HG03175 (cell line): ENCODE measurements around the gene LMAN2L.
A peak's percentile ranks its signal among the peaks of the same experiment; 100 is the strongest.

Experiments
- ATAC-seq: cut with Tn5 transposase; IDR thresholded peaks from one replicate; pipeline ENCODE4 v1.9.1; 2021; ENCODE audit warnings: mild to moderate bottlenecking, moderate library complexity; ENCODE audit not compliant: unreplicated experiment

LMAN2L gene

DNA sequence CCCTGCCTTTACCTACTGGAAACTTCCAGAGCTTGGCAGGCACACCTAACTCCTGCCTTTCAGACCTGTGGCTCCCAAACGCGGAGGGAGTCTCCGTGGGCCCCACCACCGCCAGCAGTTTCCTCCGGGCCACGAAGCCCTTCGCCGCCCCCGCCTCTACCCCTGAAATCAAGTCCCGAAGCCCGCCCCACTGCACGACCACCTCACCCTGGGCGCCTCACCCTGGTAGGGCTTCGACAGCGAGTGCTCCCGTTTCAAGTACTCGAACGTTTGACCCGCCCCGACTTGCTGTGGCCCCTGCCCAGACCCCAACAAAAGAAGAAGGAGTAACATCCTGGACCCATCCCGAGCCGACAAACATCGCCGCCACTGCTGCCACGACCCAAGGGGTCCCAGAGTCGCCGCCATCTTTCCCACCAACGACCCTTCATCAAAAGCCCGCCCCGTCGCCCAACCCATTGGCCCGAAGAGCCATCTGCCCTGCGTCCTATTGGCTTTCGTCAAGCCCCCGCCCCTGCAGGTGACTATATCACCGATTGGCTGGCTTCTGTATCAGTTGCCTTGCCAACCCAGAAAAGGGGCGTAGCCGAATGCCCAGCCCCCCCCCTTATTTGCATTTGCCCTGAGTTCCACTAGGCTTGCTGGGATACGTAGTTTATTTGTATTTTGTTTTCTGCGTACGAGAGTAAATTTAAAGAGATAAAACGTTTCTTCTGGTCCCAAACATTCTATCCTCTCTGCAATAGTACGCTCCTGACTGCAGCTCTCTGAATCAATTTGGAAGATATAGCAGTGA lies at the start of gene LMAN2L:
Gene LMAN2L (minus strand): TSS at position 432 of the 796 bp plus-strand sequence. CDS start 24 bp downstream, at position 408.
- peak; percentile 100 for ATAC-seq

- ATAC-seq: no peak
Observed at GRCh38 chr2:96789245-96789617, 49.4 kb upstream of the LMAN2L start.

DNA sequence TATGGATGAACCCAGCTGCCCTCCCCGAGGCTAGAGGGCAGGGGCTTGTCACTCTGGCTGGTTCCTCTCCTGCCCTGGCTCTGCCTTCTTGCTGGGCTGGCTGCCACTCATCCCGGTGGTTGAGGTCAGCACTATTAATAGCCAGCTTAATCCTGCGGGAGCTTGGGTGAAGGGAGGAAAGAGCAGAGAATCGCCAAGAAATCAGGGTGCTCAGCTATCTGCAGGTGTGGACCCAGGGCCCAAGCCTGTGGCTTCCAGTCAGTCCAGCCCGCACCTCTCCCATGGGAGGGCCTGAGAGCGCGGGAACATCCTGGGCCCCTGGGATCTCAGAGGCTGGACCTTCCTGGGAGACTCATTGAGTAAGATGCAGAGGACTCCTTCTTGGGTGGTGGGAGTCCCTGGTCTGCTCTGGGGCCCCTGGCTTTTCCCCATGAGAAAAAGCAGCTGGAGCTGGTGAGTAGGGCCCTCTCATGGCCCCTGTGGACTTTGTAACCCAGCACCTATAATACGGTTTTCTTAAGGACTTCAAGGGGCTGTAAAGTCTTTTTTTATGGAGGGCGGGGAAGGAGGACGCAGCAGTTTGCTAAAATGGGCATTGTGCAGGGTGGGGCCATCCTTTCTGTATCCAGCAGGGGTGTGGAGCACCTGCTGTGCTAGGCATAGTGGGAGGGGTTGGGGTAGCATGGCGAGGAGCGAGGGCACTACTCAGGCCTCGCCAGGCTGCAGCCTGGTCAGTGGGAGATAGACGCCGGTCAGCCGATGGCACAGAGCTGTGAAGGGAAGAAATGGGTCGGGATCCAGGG lies 48.8 kb upstream of the LMAN2L start:
- no peak for ATAC-seq

DNA sequence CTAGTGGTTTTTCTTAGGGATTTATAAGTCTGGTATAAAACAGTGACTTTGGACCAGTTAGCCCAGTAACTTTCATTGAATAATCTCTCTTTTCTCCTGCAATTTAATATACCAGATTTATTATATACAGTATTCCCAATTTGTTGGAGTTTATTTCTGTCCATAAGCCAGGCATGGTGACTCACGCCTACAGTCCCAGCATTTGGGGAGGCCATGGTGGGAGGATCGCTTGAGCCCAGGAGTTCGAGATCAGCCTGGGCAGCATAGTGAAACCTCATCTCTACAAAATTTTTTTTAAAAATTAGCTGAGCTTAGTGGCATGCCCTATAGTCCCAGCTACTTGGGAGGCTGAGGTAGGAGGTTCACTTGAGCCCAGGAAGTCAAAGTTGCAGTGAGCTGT lies 47.5 kb upstream of the LMAN2L start:
- ATAC-seq: no peak

DNA sequence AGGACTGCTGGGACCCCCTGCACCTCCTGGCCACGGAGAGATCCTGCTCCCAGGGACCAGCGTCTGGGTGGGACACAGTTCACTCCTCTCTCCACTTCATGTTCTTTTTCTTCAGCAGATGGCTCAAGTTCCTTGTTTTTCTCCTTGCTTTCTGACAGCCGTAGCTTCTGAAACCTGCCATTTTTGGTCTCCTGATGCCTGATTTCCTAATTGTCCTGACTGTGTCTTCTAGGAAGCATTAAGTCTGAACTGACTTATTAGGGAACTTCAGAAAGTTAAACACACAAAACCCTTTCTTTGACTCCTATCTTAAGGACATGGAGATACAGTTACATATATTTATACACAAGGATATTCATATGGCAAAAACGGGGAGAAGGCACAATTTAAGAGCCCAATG lies 43.5 kb upstream of the LMAN2L start:
- no peak for ATAC-seq

DNA sequence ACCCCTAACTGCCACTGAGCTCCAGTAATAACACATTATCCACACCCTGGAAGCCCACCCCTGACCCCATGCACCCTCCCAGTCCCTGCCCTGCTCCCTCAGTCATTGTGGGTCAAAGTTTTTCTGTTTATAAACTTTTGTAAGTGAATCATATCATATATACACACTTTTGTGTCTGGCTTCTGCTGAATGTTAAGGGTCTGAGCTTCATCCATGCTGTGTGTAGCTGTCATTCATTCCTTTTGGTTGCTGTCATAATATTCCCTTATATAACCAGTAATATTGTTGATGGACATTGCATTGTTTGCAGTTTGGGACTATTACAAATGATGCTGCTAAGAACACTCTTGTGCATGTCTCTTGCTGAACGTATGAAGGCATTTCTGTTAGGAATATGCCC lies 35.3 kb upstream of the LMAN2L start:
- no peak for ATAC-seq

- ATAC-seq: peak; percentile 54
Observed at GRCh38 chr2:96773922-96774321, 34.1 kb upstream of the LMAN2L start.

- no peak for ATAC-seq
Observed at GRCh38 chr2:96772903-96773671, 33.2 kb upstream of the LMAN2L start.

DNA sequence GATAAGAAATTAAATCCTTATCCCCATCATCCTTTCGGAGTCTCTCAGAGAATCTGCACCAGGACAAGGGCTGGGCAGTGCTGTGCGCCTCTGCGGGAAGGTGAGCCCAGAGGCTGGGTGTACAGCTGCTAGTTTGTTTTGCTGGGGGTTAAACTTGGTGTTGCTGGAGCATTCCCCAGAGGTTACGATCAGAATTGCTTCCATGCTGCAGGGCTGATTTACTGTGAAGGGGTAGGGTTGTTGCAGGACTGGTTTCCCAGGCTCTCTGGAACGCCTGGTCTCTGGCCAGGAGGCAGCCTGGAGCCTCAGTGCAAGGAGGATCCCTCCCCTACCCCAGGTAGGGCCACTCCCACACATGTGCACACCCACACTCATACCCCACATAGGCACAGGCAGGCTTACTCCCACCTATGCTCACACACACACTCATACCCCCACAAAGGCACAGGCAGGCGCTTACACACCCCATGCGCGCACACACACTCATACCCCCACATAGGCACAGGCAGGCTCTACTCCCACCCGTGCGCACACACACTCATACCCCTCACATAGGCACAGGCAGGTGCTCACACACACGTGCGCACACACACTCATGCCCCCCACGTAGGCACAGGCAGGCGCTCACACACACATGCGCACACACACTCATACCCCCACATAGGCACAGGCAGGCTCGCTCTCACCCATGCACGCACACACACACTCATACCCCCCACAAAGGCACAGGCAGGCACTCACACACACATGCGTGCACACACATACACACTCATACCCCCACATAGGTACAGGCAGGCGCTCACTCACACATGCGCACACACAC lies 32.1 kb upstream of the LMAN2L start:
- no peak for ATAC-seq

DNA sequence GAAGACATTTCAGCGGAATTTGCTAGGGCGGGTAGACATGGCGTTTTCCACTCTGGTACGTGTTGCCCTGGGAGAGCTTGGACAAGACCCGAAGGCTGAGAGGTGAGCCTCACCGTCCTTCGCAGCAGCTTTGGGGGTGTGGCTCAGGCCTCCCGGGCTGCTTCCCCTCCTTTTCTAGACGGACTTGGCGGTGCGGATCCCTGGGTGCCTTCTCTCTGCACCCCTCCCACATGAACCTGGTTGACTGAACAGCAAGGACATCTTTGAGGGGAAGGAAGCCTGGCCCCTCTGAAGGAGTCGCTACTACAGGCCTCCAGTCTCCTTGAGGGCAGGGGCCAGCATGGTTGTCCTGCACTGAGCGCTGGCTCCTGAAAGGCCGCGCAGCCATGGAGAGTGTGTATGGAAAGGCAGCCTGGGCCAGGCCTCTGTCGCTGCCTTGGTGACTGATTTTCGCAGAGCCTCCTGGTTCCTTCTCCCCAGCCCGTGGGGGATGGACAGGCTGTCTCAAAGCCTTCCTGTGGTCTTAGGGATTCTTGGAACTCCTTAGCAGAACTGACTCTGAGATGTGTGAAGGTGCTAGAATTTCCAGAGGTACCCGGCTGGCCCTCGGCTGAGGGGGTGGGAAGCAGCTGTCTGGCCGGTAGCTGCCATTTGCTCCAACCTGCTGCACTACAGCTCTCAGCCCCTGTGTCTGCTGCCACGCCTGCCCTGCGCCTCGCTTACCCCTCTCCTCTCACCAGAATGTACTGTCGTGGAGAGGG lies 30.8 kb upstream of the LMAN2L start:
- ATAC-seq: no peak

GRCh38 chr2:96769814-96770213 lies 29.9 kb upstream of the LMAN2L start:
- ATAC-seq: no peak

DNA sequence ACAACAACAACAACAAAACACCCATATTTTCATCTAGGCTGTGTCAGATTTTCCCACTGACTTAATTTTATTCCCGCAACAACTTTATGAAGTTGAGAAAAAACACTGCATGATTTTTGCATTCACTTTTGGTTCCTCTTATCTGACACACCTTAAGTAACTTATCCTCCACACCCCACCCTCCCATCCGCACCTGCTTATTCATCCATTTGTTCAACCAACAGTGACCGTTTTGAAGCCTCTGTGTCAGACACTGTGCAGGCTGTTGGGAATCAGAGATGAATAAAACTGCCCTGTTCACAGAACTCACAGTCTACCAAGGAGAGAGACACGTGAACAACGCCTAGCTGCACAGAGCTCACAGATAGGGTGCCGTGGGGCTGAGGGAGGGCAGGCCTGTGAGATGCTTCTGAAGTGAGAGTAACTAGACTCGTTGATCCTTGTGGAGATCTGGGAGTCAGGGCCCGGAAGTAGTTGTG lies 28.3 kb upstream of the LMAN2L start:
- ATAC-seq: no peak

DNA sequence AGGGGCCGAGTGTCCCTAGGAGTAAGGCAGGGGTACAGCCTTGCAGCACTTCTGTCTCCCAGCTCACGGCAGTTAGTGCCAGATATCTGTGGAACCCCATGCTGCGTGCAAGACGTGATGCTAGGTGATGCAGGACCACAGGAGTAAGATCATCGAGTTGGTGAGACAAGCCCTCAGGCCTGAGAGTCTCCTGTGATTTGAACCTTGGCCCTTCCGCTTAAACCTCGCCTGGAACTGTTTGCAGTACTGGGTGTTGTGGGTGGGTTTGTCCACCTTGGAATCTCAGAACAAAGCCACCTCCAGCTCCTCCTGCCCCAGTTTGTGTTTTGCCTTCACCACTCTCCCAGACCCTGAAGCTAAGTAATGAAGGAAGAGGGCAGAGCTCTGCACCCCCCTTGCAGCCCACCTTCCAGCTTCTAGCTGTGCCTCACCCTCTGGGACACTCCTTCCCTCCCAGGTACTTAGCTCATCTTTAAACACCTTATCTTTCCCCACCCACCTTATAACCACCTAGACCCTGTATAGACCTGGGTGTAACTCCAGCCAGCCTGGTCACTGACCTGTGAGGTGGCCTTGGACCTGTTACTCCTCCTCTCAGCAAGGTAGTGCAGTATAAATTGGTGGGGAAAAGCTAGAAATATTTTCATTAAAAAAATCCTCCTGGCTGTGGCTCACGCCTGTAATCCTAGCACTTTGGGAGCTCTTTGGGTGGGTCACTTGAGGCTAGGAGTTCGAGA lies 27.4 kb upstream of the LMAN2L start:
- no peak for ATAC-seq

DNA sequence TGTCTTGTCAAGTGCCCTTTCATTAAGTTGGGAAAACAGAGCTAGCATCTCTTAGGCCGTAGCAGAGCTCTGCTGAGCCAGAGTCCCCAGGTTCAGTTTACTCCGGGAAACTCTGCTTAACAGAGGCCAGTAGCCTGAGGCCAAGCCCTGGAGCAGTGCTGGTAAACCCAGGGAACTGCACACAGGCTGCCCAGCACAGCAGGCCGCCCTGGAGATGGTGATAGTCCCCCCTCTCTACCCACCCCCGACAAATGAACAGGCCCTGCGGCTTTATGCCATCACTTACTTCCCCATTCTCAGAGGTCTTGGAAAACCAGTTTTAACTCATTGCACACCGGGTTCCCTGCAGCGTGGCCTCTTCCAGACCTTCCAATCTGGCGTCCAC lies 24.4 kb upstream of the LMAN2L start:
- no peak for ATAC-seq

- no peak for ATAC-seq
Observed at GRCh38 chr2:96763511-96764252, 23.8 kb upstream of the LMAN2L start.

DNA sequence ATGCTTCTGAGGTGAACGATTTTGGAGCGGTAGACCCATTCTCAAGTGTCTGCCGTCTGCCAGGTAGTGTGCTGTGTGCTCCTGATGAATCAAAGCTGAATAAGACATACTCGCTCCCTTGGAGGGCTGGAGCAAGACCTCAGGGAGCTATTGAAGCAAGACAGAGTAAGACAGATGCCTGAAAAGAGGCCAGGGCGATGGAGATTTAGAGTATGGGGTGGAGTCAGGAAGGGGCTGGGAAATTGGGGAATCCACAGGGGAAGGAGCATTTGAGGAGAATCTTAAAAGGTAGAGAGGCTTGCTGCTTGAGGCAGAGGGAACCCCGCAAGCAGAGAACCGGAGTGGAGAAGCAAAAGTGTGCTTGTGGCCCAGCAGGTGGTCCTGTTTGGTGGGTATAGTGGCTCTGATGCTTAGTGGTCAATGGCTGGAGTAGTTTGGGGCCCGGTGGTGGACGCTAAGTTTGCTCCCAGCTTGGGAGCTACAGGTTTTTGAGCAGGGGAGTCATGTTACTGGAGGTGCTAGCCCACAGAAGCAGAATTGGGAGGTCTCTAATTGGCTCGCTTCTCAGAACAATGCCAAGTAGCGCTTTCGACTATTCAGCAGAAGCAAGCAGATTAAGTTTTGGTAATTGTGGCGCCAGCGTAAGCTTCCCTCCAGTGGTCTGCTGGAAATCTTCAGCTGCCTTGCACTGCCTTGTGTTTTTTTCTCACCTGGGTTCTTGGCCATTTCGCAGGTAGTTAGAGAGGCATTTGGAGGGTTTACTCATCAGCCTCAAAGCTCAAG lies 22.9 kb upstream of the LMAN2L start:
- ATAC-seq: no peak

GRCh38 chr2:96760986-96761832 lies 21.3 kb upstream of the LMAN2L start:
- peak; percentile 17 for ATAC-seq
